Activated CD4-positive, alpha-beta T cell treated with anti-CD3 and anti-CD28 coated beads, Interleukin-2, amount 50 U/mL, for 16 hours (primary cell): ENCODE measurements around the gene MORF4L1.
"Not testable (repeated sequence)": the region's sequence is repeated elsewhere in the genome, so short reads cannot be mapped to it uniquely, and the experiment has no call there.

Experiments
- DNase-seq: peaks from one replicate; pipeline ENCODE4 v3.0.0-alpha.2; 2020

Gene MORF4L1

DNA sequence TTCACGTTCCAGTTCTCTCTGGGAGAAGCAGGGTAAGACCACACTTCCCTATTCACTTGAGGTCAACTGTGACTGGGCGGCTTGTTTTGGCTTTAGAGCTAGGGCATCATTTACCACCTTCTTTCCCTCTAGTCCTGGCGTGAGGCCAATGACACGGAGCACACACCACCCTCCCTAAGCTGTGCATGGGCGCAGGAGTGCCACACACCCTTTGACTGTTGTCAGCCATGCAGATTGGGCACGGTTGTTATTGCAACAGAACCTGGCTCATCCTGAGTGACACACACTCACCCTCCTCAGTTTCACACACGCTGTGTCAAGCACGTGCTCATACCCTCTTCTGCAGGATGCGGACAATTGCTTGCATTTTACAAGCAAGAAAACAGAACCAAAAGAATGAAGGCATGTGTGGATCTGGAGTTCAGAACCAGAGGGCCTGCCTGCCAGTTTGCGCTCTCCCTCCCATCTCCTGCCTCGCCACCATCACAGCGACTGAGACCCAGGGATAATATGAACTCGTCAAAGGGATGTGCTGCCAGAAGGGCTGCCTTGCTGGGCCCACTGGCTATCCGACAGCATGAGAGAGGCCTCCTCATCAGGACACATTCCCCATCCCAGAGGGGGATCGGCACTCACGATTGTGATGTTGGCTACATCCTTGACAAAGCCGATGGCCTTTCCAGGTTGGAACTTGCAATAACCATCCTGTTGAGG is 54.5 kb downstream of the MORF4L1 start:
- no peak for DNase-seq

DNA sequence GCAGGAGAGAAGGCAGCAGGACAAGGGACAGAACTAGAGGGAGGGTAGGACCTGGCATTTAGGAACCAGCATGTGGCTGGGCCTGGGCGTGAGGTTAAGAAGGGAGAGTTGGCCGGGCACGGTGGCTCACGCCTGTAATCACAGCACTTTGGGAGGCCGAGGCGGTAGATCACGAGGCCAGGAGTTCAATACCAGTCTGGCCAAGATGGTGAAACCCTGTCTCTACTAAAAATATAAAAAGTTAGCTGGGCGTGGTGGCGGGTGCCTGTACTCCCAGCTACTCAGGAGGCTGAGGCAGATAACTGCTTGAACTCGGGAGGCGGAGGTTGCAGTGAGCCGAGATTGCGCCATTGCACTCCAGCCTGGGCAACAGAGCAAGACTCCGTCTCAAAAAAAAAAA is 55.5 kb downstream of the MORF4L1 start:
- DNase-seq = not testable (repeated sequence)

DNA sequence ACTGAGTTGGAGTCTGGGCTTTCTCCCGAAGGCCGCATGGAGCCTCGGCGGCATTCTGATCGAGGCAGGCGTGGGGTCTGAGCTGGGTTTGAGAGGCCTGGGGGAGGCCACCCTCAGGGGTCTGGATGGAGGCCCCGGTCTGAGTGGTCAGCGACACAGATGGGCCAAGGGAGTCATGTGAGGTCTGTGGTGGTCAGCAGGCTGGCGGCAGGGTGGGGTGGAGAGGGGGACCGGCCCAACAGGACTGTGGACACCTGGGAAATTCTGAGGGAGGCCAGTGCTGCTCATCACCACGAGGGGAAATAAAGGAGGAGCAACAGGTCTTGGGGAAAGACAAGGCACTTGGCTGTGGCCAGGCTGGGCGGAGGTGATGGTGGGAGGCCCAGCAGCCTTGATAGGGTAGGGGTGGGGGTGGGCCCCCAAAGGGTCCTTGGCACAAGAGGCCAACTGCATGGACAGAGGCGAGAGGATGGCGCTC is 56.0 kb downstream of the MORF4L1 start:
- no peak for DNase-seq

DNA sequence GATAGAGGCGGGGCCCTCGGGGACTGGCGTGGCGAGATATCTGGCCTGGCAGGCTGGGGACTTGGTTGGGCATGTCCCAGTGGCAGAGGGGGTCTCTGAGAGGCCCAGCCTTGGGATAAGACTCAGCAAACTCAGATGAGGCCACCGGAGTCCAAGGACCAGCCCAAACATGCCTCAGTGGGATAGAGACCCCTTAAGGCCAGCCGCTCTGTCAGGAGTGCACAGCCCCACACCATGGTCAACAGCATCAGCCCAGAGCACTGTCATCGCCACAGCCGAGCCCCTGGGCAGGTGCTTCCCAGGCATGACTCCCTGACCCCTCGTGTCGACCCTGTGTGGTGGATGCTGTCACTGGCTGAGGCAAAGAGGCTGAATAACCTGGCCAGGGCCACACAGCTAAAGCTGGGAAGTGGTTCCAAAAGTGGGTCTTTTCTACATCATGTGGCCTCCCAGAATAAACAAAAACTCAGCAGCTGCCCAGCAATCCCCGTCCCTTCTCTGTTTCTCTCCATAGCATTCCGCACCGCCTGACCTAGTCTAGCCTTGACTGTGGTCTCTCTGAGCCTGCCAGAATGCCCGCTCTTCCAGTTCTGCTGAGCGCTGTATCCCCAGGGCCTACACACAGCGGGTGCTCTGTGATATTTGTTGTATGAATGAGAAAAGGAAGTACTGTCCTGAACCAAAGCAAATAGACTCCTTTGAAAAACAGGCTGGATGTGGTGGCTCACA is 57.0 kb downstream of the MORF4L1 start:
- no peak for DNase-seq

DNA sequence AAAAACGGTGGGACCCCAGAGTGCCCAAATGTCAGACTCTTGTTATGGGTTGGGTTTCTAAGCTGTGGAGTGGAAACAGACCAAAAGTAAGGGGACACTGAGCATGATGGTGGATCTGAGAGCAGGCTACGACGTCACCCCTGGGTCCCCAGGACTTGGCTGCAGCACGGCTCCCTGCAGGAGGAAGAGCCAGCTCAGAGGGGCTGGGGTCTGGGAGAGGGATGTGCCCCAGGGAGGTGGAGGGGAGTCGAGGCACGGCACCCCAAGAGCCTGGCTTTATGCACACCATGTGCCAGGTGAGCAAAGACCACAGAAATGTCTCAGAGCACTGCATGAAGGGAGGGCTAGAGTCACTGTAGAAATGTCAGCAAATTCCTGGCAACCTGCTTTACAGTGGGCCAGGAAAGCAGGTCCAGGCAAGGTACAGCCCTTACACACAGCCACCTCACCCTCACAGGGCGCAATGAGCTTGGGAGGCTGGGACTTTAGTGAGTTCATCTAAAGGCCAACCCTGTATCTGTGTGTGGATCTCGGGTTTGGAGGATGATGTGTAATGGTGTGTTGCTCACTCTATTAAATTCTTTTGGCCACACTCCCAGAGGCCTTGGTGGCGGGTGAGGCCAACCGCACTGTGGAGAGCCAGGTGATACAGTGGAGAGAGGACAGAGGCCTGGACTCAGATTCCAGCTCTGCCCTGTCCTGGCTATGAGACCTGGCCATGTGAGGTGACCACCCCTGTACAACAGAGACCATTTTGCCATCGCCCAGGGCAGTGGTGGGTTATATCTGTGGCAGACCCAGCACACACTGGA is 58.1 kb downstream of the MORF4L1 start:
- no peak for DNase-seq

DNA sequence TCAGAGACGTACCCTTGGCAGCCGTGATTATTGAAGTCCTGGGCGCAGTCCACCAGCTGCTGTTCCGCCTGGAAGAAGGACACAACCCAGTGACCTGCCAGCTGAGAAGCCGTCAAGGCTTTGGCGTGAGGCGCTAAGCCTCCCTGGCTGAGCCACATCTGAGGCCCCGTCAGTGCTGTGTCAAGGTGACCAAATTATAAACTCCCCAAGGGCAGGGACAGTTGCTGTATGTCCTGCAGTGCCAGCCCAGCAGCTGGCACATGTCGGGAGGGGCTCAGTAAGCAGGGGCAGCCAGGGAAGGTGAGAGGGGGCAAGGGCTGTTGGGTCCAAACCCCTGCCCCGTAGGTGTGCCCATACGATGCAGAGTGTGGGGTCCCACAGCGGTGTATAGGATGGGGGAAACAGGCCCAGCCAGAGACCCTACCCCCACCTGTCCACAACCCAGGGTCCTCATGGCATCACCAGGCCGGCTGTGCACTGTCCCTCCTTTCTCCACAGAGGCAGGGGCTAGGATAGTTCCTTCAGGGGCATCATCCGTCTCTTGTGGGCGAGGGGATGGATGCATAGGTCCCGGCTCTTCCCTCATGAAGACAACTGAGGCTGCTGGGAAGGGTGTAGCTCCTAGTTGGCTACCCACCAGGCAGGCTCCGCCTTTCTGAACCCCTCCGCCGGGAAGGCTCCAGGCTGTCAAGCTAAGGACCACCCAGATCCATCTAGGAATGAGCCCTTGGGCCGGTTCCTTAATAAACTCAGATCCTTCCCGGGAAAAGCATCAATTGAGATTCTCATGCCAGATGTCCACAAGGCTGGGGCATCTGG is 59.0 kb downstream of the MORF4L1 start:
- DNase-seq = no peak

DNA sequence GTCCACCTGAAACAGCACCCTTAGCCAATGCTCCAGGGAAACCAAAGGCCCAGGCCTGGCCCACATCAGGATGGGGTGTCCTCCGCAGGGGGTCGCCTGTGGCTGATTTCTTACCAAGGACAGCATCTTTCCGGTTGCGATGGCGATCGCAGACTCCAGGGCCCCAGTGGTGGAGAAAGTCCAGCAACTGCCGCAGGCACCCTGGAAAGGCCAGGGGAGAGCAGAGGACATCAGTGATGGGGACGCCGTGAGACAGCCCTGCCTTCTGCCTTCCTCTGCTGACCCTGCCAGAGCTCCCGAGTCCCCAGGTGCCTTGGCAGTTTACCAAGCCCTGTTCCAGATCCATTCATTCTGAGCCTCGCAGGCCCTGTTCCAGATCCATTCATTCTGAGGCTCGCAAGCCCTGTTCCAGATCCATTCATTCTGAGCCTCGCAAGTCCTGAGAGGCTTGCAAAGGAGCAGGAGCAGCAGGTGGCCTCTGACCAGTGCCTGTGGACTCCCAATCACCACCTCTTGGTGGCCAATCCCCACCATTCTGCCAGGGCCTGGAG is 59.6 kb downstream of the MORF4L1 start:
- no peak for DNase-seq

DNA sequence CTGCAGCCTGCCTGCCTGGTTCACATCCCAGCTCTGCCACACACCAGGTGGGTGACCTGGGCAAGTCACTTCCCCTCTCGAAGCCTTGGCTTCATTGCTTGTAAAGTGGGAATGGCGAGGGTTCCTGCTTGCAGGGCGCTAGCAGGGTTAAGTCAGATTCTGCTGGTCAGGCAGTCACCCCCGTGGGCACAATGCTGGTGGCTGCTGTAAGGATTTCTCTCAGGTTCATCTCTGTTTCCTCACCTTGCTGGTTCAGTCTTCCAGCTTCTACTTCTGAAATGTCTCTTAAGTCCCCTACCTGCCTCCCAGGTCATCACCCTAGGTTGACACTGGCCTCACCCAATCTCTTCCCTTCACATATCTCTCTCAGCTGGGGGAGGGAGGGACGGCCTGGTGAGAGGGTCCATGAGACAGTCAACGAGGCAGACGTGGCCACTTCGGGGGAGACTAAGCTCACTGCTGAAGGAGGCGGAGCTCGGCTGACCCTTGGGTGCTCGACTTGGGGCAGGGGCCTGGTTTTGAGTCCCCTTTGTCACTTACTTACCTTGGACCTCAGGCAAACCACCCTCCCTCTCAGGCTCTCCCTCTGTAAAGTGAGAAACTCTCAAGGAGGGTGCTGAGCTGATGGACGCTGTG is 60.6 kb downstream of the MORF4L1 start:
- no peak for DNase-seq

DNA sequence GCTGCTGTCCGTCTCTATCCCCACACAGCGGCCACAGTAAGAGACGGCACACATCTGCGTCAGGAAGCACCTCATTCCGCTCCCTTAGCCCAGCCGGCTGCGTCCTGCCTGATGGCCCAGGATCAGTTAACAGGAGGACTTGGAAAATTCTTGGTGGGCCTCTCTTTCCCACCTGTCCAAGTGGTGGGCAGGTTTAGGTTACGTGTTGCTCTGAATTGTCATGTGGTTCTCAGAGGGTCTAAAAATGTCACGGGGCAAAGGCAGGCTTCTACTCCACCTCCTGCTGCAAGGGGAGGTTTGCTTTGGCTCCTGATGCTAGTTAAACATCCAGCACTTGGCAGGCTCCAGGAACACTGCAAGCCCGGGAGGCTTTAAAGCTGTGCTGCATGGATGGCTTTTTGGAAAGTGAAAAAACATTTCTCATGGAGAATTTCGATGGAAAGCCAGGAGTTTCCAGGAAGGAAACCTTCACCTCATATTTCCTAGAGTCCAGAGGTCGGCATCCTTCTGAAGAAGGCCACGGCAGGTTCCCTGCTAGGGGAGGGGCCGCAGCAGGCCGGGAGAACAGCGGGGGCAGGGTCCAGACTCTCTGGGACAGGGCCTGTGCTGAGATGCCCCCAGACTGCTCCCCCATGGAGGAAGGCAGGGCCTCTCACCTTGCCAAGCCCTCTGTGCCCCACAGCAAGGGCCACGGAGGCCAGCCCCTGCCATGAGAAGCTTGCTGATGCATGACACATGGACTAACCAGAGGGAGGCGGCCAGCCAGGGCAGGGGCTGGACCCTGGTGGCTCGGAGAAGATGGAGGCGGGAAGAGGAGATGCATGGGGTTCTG is 61.3 kb downstream of the MORF4L1 start:
- DNase-seq = no peak

DNA sequence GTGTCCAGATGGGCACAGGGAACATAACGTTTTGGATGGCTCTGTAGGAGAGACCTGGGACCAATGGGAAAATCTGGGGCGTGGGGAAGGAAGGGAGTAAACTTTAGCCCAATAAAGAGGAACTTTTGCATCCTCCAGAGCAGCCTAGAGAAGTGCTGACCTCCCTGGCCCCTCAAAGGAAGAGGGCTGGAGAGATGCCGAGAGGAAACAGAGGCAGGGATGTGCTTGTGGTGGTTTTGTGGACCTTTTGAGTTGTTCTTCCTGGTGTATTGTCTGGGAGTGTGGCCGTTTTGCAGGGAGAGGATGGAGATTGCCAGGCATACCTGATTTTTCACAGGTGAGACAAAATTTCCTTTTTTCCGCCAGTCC is 61.9 kb downstream of the MORF4L1 start:
- DNase-seq = no peak

DNA sequence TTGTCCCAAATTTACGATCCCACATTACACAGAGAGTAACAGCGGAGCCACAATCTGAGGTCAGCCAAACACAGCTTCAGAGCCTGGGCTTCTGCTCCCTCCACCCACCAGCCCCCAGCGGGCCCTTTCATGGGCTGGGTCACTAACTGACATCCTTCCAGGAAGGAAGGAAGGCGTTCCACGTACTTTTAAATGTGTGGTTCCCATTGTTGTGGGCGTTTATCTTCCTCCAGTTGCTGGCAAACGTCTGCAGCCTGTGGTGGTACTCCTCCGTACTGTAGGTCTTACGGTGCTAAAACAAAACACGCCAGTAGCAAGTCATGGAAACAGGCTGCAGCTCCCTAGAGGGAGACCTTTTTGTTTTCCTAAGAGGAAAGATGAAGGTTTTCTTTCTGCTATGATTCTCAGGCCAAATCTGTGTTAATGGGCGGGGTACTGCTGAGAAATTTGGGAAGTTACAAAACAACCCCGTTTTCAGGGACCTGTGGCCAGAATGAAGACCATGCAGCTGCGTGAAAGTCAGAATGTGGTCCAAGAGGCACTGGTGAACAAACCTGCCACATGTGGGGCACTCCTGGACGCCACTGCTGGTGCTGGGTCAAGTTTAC is 64.5 kb downstream of the MORF4L1 start:
- peak; percentile 71 for DNase-seq

DNA sequence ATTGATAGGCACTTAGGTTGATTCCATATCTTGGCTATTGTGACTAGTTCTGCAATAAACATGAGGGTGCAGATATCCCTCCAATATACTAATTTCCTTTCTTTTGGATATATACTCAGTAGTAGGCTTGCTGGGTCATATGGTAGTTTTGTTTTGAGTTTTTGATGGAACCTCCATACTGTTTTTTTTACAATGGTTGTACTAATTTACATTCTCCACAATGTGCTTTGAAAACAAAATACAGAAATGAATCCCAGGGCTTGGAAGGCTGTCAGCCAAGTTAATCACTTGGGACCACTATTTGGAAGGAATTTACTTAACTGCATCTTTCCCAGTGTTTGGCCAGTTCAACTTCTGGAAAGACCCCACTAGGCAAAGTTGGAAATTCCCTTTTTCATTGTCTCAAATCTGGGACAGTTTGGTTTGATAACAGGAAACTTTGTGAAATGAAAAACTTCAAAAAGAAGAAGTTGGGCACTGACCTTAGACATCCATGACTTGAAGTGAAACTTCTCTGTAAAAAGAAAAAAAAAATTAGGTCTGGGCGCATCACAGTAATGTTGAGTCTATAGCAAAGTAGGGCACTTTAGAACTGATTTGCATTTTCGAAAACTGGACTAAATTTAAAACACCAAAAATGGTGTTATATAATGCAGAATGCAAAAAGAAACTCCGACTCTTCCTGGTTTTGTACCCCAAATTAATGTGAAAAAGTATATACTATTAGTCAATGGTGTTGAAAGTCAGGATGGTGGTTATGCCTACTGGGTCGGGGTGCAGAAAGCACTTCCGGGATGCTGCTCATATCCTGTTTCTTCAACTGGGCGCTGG is 66.2 kb downstream of the MORF4L1 start:
- DNase-seq = peak; percentile 77

DNA sequence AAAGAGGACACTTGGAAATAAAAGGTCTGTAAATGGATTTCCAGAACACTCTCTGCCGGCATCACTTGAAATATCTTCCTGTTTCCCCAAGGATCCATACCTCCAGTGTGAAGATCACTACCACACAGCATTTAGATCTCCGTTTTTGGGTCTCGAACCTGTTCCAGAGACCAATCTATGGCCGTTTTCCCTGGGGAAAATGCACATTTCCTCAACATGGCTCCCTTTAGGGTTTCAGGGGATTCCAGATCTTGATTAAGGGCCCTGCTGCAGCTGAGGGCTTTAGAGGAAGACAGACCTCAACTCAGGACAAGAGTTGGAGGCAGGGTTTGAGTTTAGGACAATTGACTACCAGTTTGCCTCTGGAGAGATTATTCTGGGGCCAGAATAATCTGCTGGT is 70.1 kb downstream of the MORF4L1 start:
- no peak for DNase-seq

DNA sequence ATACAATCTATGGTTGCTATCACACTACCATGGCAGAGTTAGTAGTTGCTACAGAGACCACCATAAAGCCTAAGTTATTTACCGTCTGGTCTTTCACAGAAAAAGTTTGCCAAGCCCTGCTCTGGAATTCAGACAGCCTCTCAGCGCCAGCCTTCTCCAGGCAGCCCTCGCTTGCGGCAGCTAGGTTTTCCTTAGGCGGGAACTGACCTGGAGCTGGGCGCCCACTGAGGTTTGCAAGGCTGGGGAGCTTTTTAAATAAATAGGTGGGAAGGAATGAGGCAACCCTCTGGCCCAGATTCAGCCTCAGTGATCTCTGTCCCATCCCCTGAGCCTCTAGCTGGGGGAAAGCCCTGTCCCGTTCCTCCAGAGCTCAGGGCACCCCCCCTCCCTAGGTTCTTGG is 71.0 kb downstream of the MORF4L1 start:
- no peak for DNase-seq

DNA sequence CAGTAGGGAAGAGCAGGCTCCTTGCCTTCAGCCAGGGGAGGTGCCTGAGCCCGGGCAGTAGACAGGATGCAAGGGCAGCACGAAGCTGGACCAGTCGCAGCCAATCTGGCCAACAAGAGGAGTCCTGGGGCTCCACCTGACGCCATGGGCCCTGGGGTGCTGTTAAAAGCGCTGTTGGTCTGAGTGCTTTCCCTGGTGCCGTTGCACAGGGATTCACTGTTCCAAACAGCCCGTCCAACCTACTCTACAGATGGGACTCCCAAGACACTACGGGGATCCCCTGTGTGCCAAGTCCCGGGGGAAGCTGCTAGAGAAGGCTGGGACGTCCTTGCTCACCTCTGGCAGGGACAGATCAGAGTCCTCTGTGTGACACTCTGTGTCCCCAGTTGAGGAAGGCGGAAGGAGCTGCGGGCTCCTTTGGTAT is 71.5 kb downstream of the MORF4L1 start:
- DNase-seq = no peak

DNA sequence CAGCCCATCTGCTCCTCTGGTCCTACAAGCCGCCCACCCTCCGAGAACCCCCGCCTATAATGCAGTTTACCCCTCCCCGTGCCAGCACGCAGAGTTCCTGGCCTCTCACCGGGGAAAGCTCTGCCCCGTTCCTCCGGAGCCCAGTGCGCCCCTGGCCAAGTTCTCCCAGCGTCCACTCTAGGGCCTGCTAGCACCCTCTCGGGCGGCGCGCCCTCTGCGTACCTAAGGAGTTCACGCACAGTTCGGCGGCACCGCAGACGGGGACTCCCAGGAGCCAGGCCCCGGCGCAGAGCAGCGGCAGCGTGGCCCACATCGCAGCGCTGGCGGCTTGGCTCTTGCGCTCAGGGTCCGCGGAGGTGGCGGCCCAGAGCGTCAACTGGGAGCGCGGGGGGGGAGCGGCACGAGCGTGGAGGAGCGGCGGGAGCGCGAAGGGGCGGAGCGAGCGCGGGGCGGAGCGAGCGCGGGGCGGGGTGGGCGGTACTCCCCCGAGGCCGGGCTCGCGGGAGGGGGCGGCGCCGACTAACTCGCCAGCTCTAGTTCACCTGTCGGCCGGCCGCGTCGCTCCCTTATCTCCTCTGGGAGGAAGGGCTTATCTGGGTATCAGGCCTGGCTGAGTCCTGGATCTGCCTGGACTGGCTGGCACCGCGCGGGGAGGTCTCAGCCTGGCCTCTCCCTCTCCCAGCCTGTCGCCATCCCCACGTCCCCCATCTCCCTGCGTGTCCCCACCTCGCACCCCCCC is 72.1 kb downstream of the MORF4L1 start, which contains the start of gene CTSH:
CTSH (minus strand) TSS at position 378 of the 739 bp plus-strand sequence; CDS start at position 313, 65 bp downstream.
- peak; percentile 74 for DNase-seq

DNA sequence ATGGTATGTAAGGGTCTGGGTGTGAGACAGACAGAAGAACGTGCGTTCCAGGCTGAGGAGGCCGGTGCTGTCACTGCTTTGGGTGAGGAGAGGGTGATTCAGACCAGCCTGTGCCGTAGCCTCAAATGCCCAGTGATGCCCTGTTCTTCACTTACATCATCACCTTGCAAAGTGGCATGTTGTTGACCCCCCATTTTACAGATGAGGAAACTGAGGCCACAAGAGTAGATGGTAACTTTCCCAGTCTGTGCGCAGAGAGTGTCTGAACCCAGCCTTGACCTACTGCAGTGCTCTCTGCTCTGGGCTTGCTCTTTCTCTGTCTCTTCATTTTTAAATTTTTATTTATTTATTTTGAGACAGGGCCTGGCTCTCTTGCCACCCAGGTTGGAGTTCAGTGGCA is 73.8 kb downstream of the MORF4L1 start:
- no peak for DNase-seq

DNA sequence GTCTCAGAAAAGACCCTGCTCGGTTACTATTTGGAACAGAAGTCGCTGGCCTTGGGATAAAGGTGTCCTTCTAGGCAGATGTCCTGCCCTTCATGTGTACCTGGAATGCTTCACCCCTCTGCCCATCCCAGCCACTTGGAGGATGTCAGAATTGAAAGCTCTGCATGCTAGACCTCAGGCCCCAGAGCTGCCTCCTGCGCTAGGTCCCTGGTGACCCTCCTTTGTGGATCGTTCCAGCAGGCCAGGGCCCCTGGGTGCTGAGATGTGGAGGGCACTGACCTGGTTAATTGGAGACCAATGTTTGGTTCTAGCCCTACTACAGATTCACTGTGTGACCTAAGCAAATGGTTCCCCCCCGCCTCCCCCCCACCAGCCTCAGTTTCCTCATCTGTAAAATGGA is 74.8 kb downstream of the MORF4L1 start:
- no peak for DNase-seq
